DOHH2 (cell line): ENCODE data around the gene AFF1.
A peak's percentile ranks its signal among the peaks of the same experiment; 100 is the strongest.

ENCODE experiments used
- H3F3A ChIP-seq: fragments of 200-600 bp; sonication (generic), shearing (Covaris generic); 2 replicates; pipeline ENCODE4 v1.6.0; 2016; ENCODE audit warnings: antibody characterized with exemption, mild to moderate bottlenecking; ENCODE audit not compliant: control insufficient read depth, insufficient read depth
- H3K27ac ChIP-seq: fragments of 200-600 bp; sonication (generic); 2 replicates; pipeline ENCODE4 v1.5.1; 2014; ENCODE audit warnings: low read depth, mild to moderate bottlenecking, low read length, moderate library complexity
- H3K27me3 ChIP-seq: fragments of 200-600 bp; sonication (generic); 2 replicates; pipeline ENCODE4 v1.6.1; 2014; ENCODE audit warnings: mild to moderate bottlenecking, low read length, mixed read lengths; ENCODE audit not compliant: control insufficient read depth
- H3K36me3 ChIP-seq: fragments of 200-600 bp; sonication (generic); 2 replicates; pipeline ENCODE4 v1.6.1; 2014; ENCODE audit warnings: mild to moderate bottlenecking, low read length, moderate library complexity, mixed read lengths; ENCODE audit not compliant: control insufficient read depth
- H3K4me1 ChIP-seq: fragments of 200-600 bp; sonication (generic); 2 replicates; pipeline ENCODE4 v1.6.1; 2014; ENCODE audit warnings: mild to moderate bottlenecking, low read length, mixed read lengths; ENCODE audit not compliant: control insufficient read depth
- H3K4me2 ChIP-seq: fragments of 200-600 bp; sonication (generic); 2 replicates; pipeline ENCODE4 v1.6.0; 2014; ENCODE audit warnings: mild to moderate bottlenecking, low read length, moderate library complexity
- H3K4me3 ChIP-seq: fragments of 200-600 bp; sonication (generic); 2 replicates; pipeline ENCODE4 v1.5.1; 2014; ENCODE audit warnings: mild to moderate bottlenecking, low read length, mixed read lengths
- H3K79me2 ChIP-seq: fragments of 200-600 bp; sonication (generic); 2 replicates; pipeline ENCODE4 v1.6.1; 2014; ENCODE audit warnings: mild to moderate bottlenecking, low read length, mixed read lengths; ENCODE audit not compliant: control insufficient read depth
- H3K9me2 ChIP-seq: fragments of 200-600 bp; sonication (generic); replicated peaks from 2 replicates; pipeline ENCODE4 v1.6.1; 2014; ENCODE audit warnings: mild to moderate bottlenecking, low read length, mixed read lengths; ENCODE audit not compliant: control insufficient read depth
- H3K9me3 ChIP-seq: fragments of 200-600 bp; sonication (generic); 2 replicates; pipeline ENCODE4 v1.6.1; 2014; ENCODE audit warnings: antibody characterized with exemption, low read length, mixed read lengths; ENCODE audit not compliant: control insufficient read depth, insufficient read depth
- H4K20me1 ChIP-seq: fragments of 200-600 bp; sonication (generic); 2 replicates; pipeline ENCODE4 v1.6.0; 2014; ENCODE audit warnings: low read depth, mild to moderate bottlenecking, antibody characterized with exemption, low read length, moderate library complexity; ENCODE audit not compliant: control insufficient read depth, insufficient read depth
- EZH2phosphoT487 ChIP-seq: fragments of 200-600 bp; sonication (generic); IDR thresholded peaks from 2 replicates; pipeline ENCODE4 v1.6.1; 2017; ENCODE audit warnings: borderline replicate concordance, mild to moderate bottlenecking, antibody characterized with exemption, low read length, moderate library complexity, mixed read lengths
- TF ChIP-seq, protein P1 (sequence below): fragments of 200-600 bp; sonication (generic); IDR thresholded peaks from one replicate; pipeline ENCODE4 v1.5.1; 2014; ENCODE audit warnings: antibody characterized with exemption, mild to moderate bottlenecking, low read depth, low read length; ENCODE audit not compliant: poor library complexity, severe bottlenecking

Gene AFF1

DNA sequence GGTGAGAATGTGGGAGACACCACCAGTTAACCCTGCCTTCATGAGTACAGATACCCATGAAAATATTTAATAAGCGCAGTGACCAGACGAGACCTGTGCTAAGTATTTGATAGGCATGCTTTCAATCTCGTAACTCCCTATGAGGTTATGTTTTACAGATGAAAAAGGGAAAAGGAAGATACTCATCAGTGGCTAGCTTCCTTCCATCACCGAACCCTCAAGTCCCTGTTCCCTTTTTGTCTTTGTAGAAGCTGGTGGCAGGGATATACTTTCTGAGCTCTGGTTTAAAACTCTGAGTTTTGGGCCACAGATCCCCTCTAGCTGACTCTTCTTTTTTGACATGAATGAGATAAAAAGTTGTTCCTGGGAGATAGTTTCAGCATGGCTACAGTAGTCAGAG is 26.3 kb downstream of the AFF1 start:
- Histone ChIP-seq H3K27ac (peak overlapping the region; percentile 93), H3K4me2 (peak overlapping the region; percentile 81), H3K4me3 (peak overlapping the region; percentile 63), H3K27me3 (no peaks in the 10 kb centered on the region), H4K20me1 (no peaks in the 10 kb centered on the region), H3K36me3 (peaks cover 13% of the 10 kb centered on the region), H3K9me3 (no peaks in the 10 kb centered on the region), H3K4me1 (peaks cover 97% of the 10 kb centered on the region), H3K9me2 (no peaks in the 10 kb centered on the region), H3K79me2 (0 out of 2 replicates have a peak, but pooled peaks cover 6% of the 10 kb centered on the region), H3F3A (peaks cover 27% of the 10 kb centered on the region)
- TF ChIP-seq, protein P1, sequence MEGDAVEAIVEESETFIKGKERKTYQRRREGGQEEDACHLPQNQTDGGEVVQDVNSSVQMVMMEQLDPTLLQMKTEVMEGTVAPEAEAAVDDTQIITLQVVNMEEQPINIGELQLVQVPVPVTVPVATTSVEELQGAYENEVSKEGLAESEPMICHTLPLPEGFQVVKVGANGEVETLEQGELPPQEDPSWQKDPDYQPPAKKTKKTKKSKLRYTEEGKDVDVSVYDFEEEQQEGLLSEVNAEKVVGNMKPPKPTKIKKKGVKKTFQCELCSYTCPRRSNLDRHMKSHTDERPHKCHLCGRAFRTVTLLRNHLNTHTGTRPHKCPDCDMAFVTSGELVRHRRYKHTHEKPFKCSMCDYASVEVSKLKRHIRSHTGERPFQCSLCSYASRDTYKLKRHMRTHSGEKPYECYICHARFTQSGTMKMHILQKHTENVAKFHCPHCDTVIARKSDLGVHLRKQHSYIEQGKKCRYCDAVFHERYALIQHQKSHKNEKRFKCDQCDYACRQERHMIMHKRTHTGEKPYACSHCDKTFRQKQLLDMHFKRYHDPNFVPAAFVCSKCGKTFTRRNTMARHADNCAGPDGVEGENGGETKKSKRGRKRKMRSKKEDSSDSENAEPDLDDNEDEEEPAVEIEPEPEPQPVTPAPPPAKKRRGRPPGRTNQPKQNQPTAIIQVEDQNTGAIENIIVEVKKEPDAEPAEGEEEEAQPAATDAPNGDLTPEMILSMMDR = no peak
- TF ChIP-seq EZH2phosphoT487 = no peak

DNA sequence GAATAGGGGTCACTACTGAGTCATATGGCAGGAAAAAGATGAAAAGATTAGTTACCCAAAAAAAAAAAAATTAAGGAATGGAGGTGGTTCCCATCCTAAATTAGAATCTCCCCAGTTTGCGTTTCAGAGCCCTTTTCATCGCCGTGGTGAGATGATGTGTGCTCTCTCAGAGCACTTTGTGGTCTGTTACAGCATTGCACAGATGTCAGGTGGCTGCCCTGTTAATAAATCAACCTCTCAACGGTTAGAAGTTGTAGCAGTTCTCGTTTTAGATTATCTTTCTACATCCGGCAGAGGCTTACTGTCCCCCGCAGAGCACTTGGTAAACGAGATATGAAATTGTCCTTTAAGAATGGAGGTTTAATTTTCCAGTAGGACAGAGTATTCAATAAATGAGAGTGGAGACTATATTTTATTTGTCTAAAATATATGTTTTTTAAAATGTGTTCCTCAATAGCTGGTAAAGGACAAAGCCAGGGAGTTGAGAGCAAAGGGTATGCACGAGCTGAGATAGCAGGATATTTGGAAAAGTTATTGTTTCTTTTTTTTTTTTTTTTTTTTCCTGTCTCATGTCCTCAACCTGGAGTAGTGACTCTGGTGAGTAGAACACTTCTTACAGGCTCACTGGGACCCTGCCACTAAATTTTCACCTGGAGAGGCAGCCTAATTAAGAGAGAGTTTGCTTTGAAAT is 26.9 kb downstream of the AFF1 start:
- Histone ChIP-seq H4K20me1 (no peaks in the 10 kb centered on the region), H3K27ac (peak overlapping the region; percentile 93), H3K4me1 (peaks cover 97% of the 10 kb centered on the region), H3K79me2 (0 out of 2 replicates have a peak, but pooled peaks cover 6% of the 10 kb centered on the region), H3K9me3 (no peaks in the 10 kb centered on the region), H3K4me3 (peak overlapping the region; percentile 63), H3K4me2 (peak overlapping the region; percentile 81), H3K9me2 (no peaks in the 10 kb centered on the region), H3K36me3 (peaks cover 10% of the 10 kb centered on the region), H3F3A (peaks cover 27% of the 10 kb centered on the region), H3K27me3 (no peaks in the 10 kb centered on the region)
- no peak for TF ChIP-seq EZH2phosphoT487
- TF ChIP-seq, protein P1 = no peak

DNA sequence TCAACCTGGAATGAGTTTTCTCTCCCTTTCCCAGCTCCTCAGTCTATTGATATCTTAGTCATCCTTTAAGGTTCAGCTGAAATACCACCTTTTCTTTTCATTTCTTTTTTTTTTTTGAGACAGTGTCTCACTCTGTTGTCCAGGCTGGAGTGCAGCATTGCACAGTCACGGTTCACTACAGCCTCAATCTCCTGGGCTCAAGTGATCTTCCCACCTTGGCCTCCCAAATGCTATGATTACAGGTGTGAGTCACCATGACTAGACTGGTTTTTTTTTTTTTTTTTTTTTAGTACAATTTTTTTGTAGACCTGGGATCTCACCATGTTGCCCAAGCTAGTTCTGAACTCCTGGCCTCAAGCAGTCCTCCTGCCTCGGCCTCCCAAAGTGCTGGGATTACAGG is 28.9 kb downstream of the AFF1 start:
- Histone ChIP-seq H3K4me2 (peak overlapping the region; percentile 81), H3K36me3 (peaks cover 10% of the 10 kb centered on the region), H3K4me3 (no peak overlapping the region), H3K79me2 (0 out of 2 replicates have a peak, but pooled peaks cover 8% of the 10 kb centered on the region), H3K27ac (0 out of 2 replicates have a peak overlapping the region, but pooled peaks have one; percentile 93), H3K9me2 (no peaks in the 10 kb centered on the region), H3F3A (peaks cover 27% of the 10 kb centered on the region), H4K20me1 (no peaks in the 10 kb centered on the region), H3K27me3 (no peaks in the 10 kb centered on the region), H3K9me3 (no peaks in the 10 kb centered on the region), H3K4me1 (peaks cover 97% of the 10 kb centered on the region)
- no peak for TF ChIP-seq EZH2phosphoT487
- TF ChIP-seq, protein P1 = no peak
